IMR-90 (cell line): ENCODE data around the gene GATA5.

Source experiments
- CEBPB ChIP-seq: IDR thresholded peaks from 2 replicates; pipeline ENCODE4 v1.6.1; 2012; ENCODE audit warnings: low read depth, low read length, improper control_type of control experiment
- TF ChIP-seq, protein P1 (sequence below): conservative IDR thresholded peaks from 2 replicates; pipeline ENCODE4 v1.5.1; 2012; ENCODE audit warnings: mild to moderate bottlenecking, low read depth, low read length, improper control_type of control experiment

DNA sequence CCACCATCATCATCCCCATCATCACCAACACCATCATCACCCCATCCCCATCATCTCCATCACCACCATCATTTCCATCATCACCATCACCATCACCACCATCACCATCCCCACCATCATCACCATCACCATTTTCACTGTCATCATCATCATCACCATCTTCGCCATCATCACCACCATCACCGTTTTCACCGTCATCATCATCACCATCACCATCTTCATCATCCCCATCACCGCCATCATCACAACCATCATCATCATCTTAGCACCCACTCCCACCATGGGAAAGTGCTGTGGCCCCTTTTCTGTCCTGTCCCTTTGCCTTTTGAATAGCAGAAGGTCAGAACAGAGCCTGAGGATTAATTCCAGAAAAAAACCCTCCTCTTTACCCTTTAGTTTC is 28.5 kb upstream of the GATA5 start:
- no peak for TF ChIP-seq CEBPB
- TF ChIP-seq, protein P1, sequence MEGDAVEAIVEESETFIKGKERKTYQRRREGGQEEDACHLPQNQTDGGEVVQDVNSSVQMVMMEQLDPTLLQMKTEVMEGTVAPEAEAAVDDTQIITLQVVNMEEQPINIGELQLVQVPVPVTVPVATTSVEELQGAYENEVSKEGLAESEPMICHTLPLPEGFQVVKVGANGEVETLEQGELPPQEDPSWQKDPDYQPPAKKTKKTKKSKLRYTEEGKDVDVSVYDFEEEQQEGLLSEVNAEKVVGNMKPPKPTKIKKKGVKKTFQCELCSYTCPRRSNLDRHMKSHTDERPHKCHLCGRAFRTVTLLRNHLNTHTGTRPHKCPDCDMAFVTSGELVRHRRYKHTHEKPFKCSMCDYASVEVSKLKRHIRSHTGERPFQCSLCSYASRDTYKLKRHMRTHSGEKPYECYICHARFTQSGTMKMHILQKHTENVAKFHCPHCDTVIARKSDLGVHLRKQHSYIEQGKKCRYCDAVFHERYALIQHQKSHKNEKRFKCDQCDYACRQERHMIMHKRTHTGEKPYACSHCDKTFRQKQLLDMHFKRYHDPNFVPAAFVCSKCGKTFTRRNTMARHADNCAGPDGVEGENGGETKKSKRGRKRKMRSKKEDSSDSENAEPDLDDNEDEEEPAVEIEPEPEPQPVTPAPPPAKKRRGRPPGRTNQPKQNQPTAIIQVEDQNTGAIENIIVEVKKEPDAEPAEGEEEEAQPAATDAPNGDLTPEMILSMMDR: no peak
